ENCODE results near the gene PPP1R3C. TPM values are rescaled to one million over a fixed set of nuclear protein-coding genes. Genes with fewer than 3 reads are reported as not detected.

PPP1R3C gene
- total and polyA plus RNA-seq, 2 donors from 2014 or later: 13.6 to 20.3 TPM

DNA sequence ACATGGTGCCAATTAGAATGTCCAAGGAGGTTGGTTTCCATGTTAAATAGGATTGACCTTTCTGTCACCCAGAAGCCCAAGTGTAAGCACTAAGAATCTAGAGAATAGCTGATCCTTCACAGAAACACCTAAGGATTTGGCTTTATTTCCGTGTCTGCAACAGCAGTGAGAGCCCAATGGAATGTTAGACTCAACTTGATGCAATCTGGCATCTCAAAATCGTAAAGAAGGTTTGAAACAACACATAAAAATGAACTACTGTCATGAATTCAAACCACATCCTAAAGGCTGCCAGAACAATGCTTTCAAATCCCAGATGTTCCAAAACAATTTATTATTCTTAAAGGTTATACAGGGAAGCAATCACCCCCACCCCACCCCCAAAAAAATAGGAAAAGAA, 18.6 kb downstream of the PPP1R3C start:
- TF ChIP-seq, protein P1, sequence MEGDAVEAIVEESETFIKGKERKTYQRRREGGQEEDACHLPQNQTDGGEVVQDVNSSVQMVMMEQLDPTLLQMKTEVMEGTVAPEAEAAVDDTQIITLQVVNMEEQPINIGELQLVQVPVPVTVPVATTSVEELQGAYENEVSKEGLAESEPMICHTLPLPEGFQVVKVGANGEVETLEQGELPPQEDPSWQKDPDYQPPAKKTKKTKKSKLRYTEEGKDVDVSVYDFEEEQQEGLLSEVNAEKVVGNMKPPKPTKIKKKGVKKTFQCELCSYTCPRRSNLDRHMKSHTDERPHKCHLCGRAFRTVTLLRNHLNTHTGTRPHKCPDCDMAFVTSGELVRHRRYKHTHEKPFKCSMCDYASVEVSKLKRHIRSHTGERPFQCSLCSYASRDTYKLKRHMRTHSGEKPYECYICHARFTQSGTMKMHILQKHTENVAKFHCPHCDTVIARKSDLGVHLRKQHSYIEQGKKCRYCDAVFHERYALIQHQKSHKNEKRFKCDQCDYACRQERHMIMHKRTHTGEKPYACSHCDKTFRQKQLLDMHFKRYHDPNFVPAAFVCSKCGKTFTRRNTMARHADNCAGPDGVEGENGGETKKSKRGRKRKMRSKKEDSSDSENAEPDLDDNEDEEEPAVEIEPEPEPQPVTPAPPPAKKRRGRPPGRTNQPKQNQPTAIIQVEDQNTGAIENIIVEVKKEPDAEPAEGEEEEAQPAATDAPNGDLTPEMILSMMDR (IDR thresholded peaks at IDR 0.05; ENCODE audit: borderline replicate concordance, extremely low read depth, insufficient read depth): no peak
- intact Hi-C loops (cut with DNase I): no loop called here
- Histone ChIP-seq H3K27ac (ENCODE audit: low read depth in 2 of 2, low read length in 2 of 2) (no peak overlapping the region), H3K36me3 (ENCODE audit: control insufficient read depth in 2 of 3, insufficient read depth in 3 of 3, low read length in 3 of 3) (no peaks in the 10 kb centered on the region), H3K27me3 (ENCODE audit: control insufficient read depth, insufficient read depth, low read length) (no peaks in the 10 kb centered on the region), H3K9ac (ENCODE audit: low read length in 3 of 3) (no peak overlapping the region), H3K4me3 (ENCODE audit: low read length in 3 of 3) (no peak overlapping the region), H3K4me1 (ENCODE audit: control insufficient read depth in 2 of 3, insufficient read depth in 2 of 3, low read depth in 1 of 3, low read length in 3 of 3) (peaks cover 3 to 7% (median 3%) of the 10 kb centered on the region in 3 donors), H3K9me3 (ENCODE audit: control insufficient read depth in 2 of 3, insufficient read depth in 1 of 3, low read length in 3 of 3) (no peaks in the 10 kb centered on the region)
- no peak for FAIRE-seq
- DNase-seq: peak in 1 of 5 donors; percentile 45

DNA sequence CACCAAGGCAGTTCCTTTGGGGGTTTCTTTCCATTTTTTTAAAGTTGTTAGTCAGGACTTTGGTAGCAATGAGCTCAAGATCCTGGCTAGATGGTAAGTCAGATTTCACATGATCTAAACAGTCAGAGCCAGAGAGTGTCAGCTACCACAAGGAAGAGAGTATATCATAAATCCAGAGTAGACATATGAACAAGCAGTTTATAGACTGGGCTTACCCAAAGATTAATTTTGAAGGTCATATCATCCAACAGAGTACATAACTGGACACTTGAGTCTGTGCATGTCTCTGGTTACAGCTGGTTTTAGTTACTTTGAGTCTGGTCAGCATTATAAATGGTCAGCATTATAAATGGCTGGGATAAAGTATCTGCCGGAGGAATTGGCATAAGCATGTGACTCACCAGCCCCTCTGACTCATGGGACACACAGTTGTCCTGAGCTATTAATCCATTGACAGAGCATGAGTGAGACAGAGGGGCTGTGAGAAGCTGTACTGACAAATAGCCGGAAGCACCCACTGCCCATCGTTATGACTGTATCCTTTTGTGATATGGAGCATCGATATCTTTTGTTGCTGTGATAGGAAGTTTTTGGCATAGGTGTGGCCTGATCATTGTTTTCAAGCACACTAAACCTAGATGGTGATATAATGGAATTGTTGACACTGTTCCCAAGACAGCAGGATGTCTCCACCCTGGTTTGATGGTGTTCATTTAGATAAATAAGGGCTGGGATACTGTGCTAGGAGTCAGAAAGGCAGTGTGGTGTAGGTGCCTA, 19.3 kb downstream of the PPP1R3C start:
- Histone ChIP-seq H3K36me3 (ENCODE audit: control insufficient read depth in 2 of 3, insufficient read depth in 3 of 3, low read length in 3 of 3) (no peaks in the 10 kb centered on the region), H3K9me3 (ENCODE audit: control insufficient read depth in 2 of 3, insufficient read depth in 1 of 3, low read length in 3 of 3) (no peaks in the 10 kb centered on the region), H3K4me1 (ENCODE audit: control insufficient read depth in 2 of 3, insufficient read depth in 2 of 3, low read depth in 1 of 3, low read length in 3 of 3) (peaks cover 6 to 13% (median 9%) of the 10 kb centered on the region in 3 donors), H3K27me3 (ENCODE audit: control insufficient read depth, insufficient read depth, low read length) (no peaks in the 10 kb centered on the region), H3K27ac (ENCODE audit: low read depth in 2 of 2, low read length in 2 of 2) (peak overlapping the region in 1 of 2 donors; percentile 37), H3K9ac (ENCODE audit: low read length in 3 of 3) (no peak overlapping the region), H3K4me3 (ENCODE audit: low read length in 3 of 3) (no peak overlapping the region)
- DNase-seq (no peak), FAIRE-seq (no peak)
- intact Hi-C loops (cut with DNase I): no loop called here
- TF ChIP-seq, protein P1 (IDR thresholded peaks at IDR 0.05; ENCODE audit: borderline replicate concordance, extremely low read depth, insufficient read depth): no peak

DNA sequence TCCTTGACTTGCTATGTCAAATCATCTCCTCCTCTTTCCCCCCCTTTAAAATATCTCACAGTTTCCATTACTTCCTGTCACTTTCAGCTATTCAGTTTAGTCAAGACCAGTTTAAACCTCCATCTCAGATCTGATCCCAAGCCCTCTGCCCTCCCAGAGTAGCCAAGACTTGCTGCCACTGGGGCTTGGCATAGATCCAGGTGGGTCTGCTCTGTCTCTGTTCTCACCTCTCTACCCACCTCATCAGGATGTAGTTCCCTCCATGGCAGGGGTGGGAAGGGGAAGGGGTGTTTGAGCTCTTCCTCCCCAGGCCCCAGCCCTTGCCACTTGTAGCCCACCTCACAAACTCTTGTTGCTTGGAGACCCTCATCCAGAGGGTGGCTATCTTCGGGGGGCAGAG, 22.0 kb downstream of the PPP1R3C start:
- Histone ChIP-seq H3K27ac (ENCODE audit: low read depth in 2 of 2, low read length in 2 of 2) (no peak overlapping the region), H3K9ac (ENCODE audit: low read length in 3 of 3) (no peak overlapping the region), H3K27me3 (ENCODE audit: control insufficient read depth, insufficient read depth, low read length) (no peaks in the 10 kb centered on the region), H3K9me3 (ENCODE audit: control insufficient read depth in 2 of 3, insufficient read depth in 1 of 3, low read length in 3 of 3) (peaks cover 0 to 4% (median 0%) of the 10 kb centered on the region in 3 donors), H3K4me3 (ENCODE audit: low read length in 3 of 3) (no peak overlapping the region), H3K36me3 (ENCODE audit: control insufficient read depth in 2 of 3, insufficient read depth in 3 of 3, low read length in 3 of 3) (no peaks in the 10 kb centered on the region), H3K4me1 (ENCODE audit: control insufficient read depth in 2 of 3, insufficient read depth in 2 of 3, low read depth in 1 of 3, low read length in 3 of 3) (peaks cover 6 to 21% (median 21%) of the 10 kb centered on the region in 3 donors)
- intact Hi-C loops (cut with DNase I): no loop called here
- TF ChIP-seq, protein P1 (IDR thresholded peaks at IDR 0.05; ENCODE audit: borderline replicate concordance, extremely low read depth, insufficient read depth): no peak
- FAIRE-seq (no peak), DNase-seq (no peak)

All from kidney (tissue), 14 donors.